Astrocyte of the spinal cord (primary cell): Measurements from ENCODE around the gene LYZL2.

Experiments
- DNase-seq: peaks from one replicate; pipeline ENCODE4 v3.0.0; 2011; ENCODE audit warnings: low read depth, low spot score
- H3K4me3 ChIP-seq: 2 replicates; pipeline ENCODE4 v1.5.1; 2011; ENCODE audit warnings: low read depth, mild to moderate bottlenecking, low read length, moderate library complexity
- in situ Hi-C: cut with HindIII; loops from 2 replicates; pipeline ENCODE4 v1.10.0; 2017; ENCODE audit warnings: low sequenced_read_pairs
- TF ChIP-seq, protein P1 (sequence below): IDR thresholded peaks from 2 replicates; pipeline ENCODE4 v1.5.1; 2012; ENCODE audit warnings: low read depth, mild to moderate bottlenecking, low read length, inconsistent platforms

The LYZL2 gene

DNA sequence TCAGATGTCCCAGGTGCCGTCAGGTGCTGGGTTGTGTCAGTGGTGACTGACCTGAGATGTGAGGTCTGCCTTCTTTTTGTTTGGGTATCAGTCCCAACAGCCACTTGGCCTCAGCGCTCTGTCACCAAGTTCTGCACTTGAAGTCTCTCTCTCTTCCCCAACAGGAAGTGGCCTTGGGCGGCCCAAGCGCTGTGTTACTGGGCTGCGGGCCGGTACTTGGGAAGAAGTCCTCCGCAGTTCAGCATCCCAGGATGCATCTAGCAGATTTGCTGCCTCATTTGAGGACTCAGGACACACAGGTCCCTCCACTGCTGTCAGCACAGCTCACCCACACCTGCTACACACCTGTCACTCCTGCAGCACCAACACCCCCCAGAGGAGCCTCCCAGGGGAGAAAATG is 40.1 kb downstream of the LYZL2 start:
- DNase-seq, result no peak
- in situ Hi-C loops, result no loop called here
- TF ChIP-seq, protein P1, sequence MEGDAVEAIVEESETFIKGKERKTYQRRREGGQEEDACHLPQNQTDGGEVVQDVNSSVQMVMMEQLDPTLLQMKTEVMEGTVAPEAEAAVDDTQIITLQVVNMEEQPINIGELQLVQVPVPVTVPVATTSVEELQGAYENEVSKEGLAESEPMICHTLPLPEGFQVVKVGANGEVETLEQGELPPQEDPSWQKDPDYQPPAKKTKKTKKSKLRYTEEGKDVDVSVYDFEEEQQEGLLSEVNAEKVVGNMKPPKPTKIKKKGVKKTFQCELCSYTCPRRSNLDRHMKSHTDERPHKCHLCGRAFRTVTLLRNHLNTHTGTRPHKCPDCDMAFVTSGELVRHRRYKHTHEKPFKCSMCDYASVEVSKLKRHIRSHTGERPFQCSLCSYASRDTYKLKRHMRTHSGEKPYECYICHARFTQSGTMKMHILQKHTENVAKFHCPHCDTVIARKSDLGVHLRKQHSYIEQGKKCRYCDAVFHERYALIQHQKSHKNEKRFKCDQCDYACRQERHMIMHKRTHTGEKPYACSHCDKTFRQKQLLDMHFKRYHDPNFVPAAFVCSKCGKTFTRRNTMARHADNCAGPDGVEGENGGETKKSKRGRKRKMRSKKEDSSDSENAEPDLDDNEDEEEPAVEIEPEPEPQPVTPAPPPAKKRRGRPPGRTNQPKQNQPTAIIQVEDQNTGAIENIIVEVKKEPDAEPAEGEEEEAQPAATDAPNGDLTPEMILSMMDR, result no peak
- H3K4me3 ChIP-seq, result no peak overlapping the region

DNA sequence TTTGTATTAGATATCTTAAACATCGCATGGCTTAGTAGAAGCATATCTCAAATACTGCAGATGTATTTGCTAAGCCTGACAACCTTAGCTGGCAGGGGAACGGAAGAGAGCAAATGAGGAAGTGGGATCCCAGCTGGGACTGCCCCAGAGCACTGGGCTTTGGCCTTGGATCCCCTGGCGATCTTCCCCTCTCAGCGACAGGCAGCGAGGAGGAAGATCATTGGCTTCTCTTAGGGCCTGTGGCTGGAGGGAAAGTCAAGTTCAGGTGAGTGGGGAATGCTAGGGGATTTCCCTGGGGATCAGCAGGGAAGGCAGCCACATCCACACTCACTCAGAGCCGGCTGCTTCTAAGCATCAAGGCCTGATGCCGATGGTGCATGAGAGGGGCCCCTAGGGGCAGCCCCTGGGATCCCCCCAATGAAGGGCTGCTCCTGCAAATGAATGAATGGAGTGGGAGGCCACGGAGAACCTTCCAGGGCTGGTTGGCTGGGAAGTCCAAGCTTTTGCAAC is 42.0 kb downstream of the LYZL2 start:
- TF ChIP-seq, protein P1, result no peak
- in situ Hi-C loops, result no loop called here
- DNase-seq, result no peak
- no peak overlapping the region for H3K4me3 ChIP-seq

DNA sequence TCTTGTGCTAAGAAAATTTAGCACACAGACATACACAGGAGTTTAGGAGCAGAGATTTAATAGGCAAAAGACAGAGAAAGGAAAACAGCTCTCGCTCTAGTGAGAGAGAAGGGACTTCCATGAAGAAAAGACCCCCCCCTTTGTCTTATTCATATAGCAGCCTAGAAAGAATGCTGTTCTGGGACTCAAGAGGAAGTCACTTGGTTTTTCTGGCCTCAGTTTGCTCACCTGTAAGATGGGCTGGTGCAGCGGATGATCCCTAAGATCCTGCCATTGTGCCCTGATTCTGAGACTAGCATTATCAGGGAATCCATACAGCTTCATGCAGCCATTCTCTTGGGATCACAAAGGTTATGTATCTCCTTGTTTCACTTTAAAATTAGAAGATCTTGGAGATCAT is 42.7 kb downstream of the LYZL2 start:
- no peak for DNase-seq
- TF ChIP-seq, protein P1, result no peak
- no peak overlapping the region for H3K4me3 ChIP-seq
- in situ Hi-C loops, result no loop called here

DNA sequence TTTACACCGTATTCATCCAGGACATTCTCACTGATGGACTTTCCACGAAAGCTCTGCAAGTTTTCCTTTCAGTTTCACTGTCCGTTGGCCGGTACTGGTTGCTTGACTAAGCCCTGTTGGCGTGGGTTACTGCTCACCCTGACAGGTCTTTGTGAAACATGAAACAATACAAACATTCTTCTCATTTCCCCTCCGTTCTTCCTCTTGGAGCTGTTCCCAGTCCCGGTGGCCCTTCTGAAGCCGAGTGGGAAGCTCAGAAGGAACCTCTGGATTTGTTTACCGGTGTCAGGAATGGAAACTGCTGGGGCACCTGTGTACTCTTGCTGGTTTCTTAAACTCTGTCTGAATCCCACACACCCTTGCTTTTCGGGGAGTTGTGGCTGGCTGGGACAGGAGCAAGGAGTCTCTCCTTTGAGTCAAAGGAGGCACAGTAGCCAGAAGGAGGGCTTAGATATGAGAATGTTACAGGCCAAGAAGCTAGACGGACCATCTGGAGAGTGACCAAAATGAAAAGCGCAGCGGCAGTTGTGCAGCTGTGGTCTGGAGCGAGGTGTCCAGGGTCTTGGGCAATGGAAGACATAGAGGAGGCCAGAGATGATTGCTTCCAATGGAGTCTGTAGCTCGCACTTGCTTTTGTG is 45.7 kb downstream of the LYZL2 start:
- in situ Hi-C loops, result no loop called here
- TF ChIP-seq, protein P1, result no peak
- peak; percentile 84 for DNase-seq
- peak overlapping the region; percentile 37 for H3K4me3 ChIP-seq

DNA sequence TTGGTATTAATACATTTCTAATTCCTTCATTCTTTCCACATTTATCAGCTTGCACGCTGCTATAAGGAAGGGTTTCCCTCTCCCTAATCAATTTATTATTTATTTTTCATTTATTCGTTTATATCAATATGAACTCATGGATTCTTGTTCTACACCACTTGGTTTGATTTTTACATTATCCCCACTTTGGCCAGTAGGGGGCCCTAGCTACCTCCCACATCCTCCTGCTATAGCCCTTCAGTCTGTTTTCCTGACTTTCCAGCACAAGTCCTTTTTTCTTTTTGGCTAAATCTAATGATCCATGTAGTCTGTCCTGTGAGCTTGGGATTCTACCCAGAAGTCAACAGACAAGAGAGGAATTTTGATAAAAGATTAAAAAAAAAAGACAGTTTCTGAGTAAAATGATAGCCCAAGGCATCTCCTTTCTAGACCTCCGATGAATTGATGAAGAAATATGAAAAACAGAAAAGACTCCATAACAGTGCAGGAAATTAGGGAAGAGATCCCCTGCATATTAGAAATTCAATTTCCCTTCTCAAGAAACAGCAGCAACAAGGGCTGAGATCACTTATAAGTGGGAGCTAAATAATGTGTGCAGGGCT is 47.7 kb downstream of the LYZL2 start:
- DNase-seq, result peak; percentile 44
- TF ChIP-seq, protein P1, result peak; percentile 87
- in situ Hi-C loops, result no loop called here
- H3K4me3 ChIP-seq, result no peak overlapping the region

DNA sequence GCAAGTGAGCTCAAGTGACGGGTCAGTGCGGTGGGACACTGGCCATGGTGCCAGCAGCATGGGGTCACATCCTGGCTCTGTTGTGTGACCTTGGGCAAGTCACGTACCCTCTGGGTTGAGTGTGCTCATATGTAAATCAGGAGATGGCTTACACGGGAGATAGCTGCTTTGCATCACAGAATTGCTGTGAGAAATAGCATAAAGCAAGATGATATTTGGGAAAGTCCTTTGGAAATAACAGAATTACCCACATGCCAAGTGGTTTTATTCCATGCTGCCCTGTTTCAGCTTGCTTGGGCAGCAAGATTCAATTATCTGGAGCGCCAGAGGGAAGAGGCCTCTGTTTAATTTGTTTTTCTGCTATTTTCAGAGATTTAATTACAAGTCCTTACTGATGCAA is 48.9 kb downstream of the LYZL2 start:
- in situ Hi-C loops, result no loop called here

More for the DNA sequence above, 48.9 kb downstream of the LYZL2 start:
- TF ChIP-seq, protein P1, result no peak
- no peak for DNase-seq
- H3K4me3 ChIP-seq, result no peak overlapping the region
